ENCODE measurements around the gene UBALD1. TPM values are rescaled to one million over a fixed set of nuclear protein-coding genes. Genes with fewer than 3 reads are reported as not detected.

The UBALD1 gene
- total and polyA plus RNA-seq, 2 donors (not counting 3 experiments of a cell fraction or from before 2014, with no cell fraction given): 24.8 to 41.6 TPM

DNA sequence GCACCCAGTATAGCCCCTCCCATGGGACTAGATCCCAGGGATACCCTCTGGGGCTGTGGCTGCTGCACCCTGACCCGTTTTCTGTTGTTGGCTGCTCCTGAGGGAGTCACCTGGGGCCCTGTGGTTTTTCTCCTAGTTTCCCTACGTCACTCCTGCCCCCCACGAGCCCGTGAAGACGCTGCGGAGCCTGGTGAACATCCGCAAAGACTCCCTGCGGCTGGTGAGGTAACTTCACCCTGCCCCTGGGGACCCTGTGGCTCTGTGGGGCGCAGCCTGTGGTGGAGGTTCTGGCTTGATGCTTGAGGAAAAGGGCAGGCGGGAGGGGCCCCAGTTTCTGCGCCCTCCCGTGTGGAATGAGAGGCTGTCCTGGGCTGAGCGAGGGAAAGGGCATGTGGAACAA, 37.1 kb upstream of the UBALD1 start:
- FAIRE-seq: no peak
- dilution Hi-C loops (cut with MboI; ENCODE audit: extremely low pct_ligation_motif_present, low sequenced_read_pairs) (no loop called here), intact Hi-C loops (cut with micrococcal nuclease) (loop anchor here (2.0 kb wide), 1 partner anchor 27 kb away; the partner anchor contains the start of gene MGRN1)

More for the DNA sequence above, 37.1 kb upstream of the UBALD1 start:
- Histone ChIP-seq H3K9me1 (replicated peaks; ENCODE audit: control insufficient read depth, extremely low read depth, insufficient read depth, low read length) (no peaks in the 10 kb centered on the region), H3K9ac (replicated peaks; ENCODE audit: extremely low read depth, insufficient read depth, low read length) (no peak overlapping the region), H4K20me1 (replicated peaks; ENCODE audit: control insufficient read depth, extremely low read depth, insufficient read depth, low read length) (no peaks in the 10 kb centered on the region), H3K79me2 (ENCODE audit: control insufficient read depth, insufficient read depth, low read length) (peaks cover 8% of the 10 kb centered on the region), H3K9me3 (replicated peaks; ENCODE audit: control insufficient read depth, insufficient read depth, low read length) (no peaks in the 10 kb centered on the region), H3K4me2 (ENCODE audit: insufficient read depth, low read length) (no peak overlapping the region), H3K27me3 (ENCODE audit: control insufficient read depth in 2 of 2, insufficient read depth in 2 of 2, low read length in 2 of 2) (no peaks in the 10 kb centered on the region), H3K4me3 (replicated peaks in 1 of 3; ENCODE audit: insufficient read depth in 1 of 3, low read depth in 1 of 3, low read length in 3 of 3) (no peak overlapping the region), H2AFZ (ENCODE audit: low read depth, low read length) (no peak overlapping the region), H3K4me1 (ENCODE audit: control insufficient read depth, extremely low read depth, insufficient read depth, low read length) (no peaks in the 10 kb centered on the region), H3K27ac (ENCODE audit: insufficient read depth, low read depth, low read length) (no peak overlapping the region), H3K36me3 (ENCODE audit: control insufficient read depth in 2 of 2, extremely low read depth in 1 of 2, insufficient read depth in 2 of 2, low read length in 2 of 2) (peaks cover 4 to 38% of the 10 kb centered on the region in 2 experiments)
- ChIA-PET POLR2A (no interaction called here), CTCF (no interaction called here)
- DNase-seq (ENCODE audit: low read depth, low spot score): no peak
- no peak for TF ChIP-seq JUN (IDR thresholded peaks at IDR 0.05; ENCODE audit: borderline replicate concordance, insufficient read depth, insufficient read length, low read depth)
- TF ChIP-seq MYC (IDR thresholded peaks at IDR 0.05; ENCODE audit: low read depth, low read length): no peak
- no peak for TF ChIP-seq POLR2A (IDR thresholded peaks at IDR 0.05; ENCODE audit: low read depth, low read length)
- TF ChIP-seq POLR2AphosphoS5 (IDR thresholded peaks at IDR 0.05; ENCODE audit: insufficient read depth, low read depth, low read length): no peak
- TF ChIP-seq MAX (IDR thresholded peaks at IDR 0.05; ENCODE audit: insufficient read depth, insufficient read length): no peak
- TF ChIP-seq CTCF (IDR thresholded peaks at IDR 0.05; ENCODE audit: extremely low read depth in 1 of 2, insufficient read depth in 1 of 2, low read depth in 1 of 2, low read length in 2 of 2): no peak
- TF ChIP-seq FOS (IDR thresholded peaks at IDR 0.05; ENCODE audit: borderline replicate concordance, insufficient read depth, low read length): no peak
- no TSS peak for BruUV-seq (replicated peaks)
